DOHH2 (cell line): Measurements from ENCODE around the gene RNF8.
"Not testable (repeated sequence)": the region's sequence is repeated elsewhere in the genome, so short reads cannot be mapped to it uniquely, and the experiment has no call there.

Experiments
- H3F3A ChIP-seq: fragments of 200-600 bp; sonication (generic), shearing (Covaris generic); 2 replicates; pipeline ENCODE4 v1.6.0; 2016; ENCODE audit warnings: antibody characterized with exemption, mild to moderate bottlenecking; ENCODE audit not compliant: control insufficient read depth, insufficient read depth
- H3K27ac ChIP-seq: fragments of 200-600 bp; sonication (generic); 2 replicates; pipeline ENCODE4 v1.5.1; 2014; ENCODE audit warnings: low read depth, mild to moderate bottlenecking, low read length, moderate library complexity
- H3K27me3 ChIP-seq: fragments of 200-600 bp; sonication (generic); 2 replicates; pipeline ENCODE4 v1.6.1; 2014; ENCODE audit warnings: mild to moderate bottlenecking, low read length, mixed read lengths; ENCODE audit not compliant: control insufficient read depth
- H3K36me3 ChIP-seq: fragments of 200-600 bp; sonication (generic); 2 replicates; pipeline ENCODE4 v1.6.1; 2014; ENCODE audit warnings: mild to moderate bottlenecking, low read length, moderate library complexity, mixed read lengths; ENCODE audit not compliant: control insufficient read depth
- H3K4me1 ChIP-seq: fragments of 200-600 bp; sonication (generic); 2 replicates; pipeline ENCODE4 v1.6.1; 2014; ENCODE audit warnings: mild to moderate bottlenecking, low read length, mixed read lengths; ENCODE audit not compliant: control insufficient read depth
- H3K4me2 ChIP-seq: fragments of 200-600 bp; sonication (generic); 2 replicates; pipeline ENCODE4 v1.6.0; 2014; ENCODE audit warnings: mild to moderate bottlenecking, low read length, moderate library complexity
- H3K4me3 ChIP-seq: fragments of 200-600 bp; sonication (generic); 2 replicates; pipeline ENCODE4 v1.5.1; 2014; ENCODE audit warnings: mild to moderate bottlenecking, low read length, mixed read lengths
- H3K79me2 ChIP-seq: fragments of 200-600 bp; sonication (generic); 2 replicates; pipeline ENCODE4 v1.6.1; 2014; ENCODE audit warnings: mild to moderate bottlenecking, low read length, mixed read lengths; ENCODE audit not compliant: control insufficient read depth
- H3K9me2 ChIP-seq: fragments of 200-600 bp; sonication (generic); replicated peaks from 2 replicates; pipeline ENCODE4 v1.6.1; 2014; ENCODE audit warnings: mild to moderate bottlenecking, low read length, mixed read lengths; ENCODE audit not compliant: control insufficient read depth
- H3K9me3 ChIP-seq: fragments of 200-600 bp; sonication (generic); 2 replicates; pipeline ENCODE4 v1.6.1; 2014; ENCODE audit warnings: antibody characterized with exemption, low read length, mixed read lengths; ENCODE audit not compliant: control insufficient read depth, insufficient read depth
- H4K20me1 ChIP-seq: fragments of 200-600 bp; sonication (generic); 2 replicates; pipeline ENCODE4 v1.6.0; 2014; ENCODE audit warnings: low read depth, mild to moderate bottlenecking, antibody characterized with exemption, low read length, moderate library complexity; ENCODE audit not compliant: control insufficient read depth, insufficient read depth
- EZH2phosphoT487 ChIP-seq: fragments of 200-600 bp; sonication (generic); IDR thresholded peaks from 2 replicates; pipeline ENCODE4 v1.6.1; 2017; ENCODE audit warnings: borderline replicate concordance, mild to moderate bottlenecking, antibody characterized with exemption, low read length, moderate library complexity, mixed read lengths
- TF ChIP-seq, protein P1 (sequence below): fragments of 200-600 bp; sonication (generic); IDR thresholded peaks from one replicate; pipeline ENCODE4 v1.5.1; 2014; ENCODE audit warnings: antibody characterized with exemption, mild to moderate bottlenecking, low read depth, low read length; ENCODE audit not compliant: poor library complexity, severe bottlenecking

The RNF8 gene

DNA sequence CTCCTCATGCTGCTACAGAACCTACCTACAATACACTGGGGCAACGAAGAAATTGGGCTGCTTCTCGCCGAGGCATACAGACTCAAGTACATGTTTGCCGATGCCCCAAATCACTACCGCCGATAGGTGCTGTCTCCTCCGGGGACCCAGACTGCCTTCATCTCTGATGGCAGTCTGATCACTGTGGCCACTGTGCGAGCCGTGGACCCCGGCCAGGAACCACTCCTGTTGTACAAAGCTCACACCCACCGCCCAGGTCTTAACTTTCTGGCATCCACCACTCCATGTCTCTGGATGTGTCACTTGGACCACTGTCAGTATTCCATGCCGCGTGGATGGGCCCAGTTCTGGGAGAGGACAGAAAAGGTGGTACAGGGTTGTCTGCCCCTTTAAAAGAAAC is 22.7 kb upstream of the RNF8 start:
- no peaks in the 10 kb centered on the region for H3K9me2 ChIP-seq
- no peak overlapping the region for H3K4me2 ChIP-seq
- H4K20me1 ChIP-seq = no peaks in the 10 kb centered on the region
- no peak overlapping the region for H3K4me3 ChIP-seq
- H3K27ac ChIP-seq = no peak overlapping the region
- TF ChIP-seq, protein P1, sequence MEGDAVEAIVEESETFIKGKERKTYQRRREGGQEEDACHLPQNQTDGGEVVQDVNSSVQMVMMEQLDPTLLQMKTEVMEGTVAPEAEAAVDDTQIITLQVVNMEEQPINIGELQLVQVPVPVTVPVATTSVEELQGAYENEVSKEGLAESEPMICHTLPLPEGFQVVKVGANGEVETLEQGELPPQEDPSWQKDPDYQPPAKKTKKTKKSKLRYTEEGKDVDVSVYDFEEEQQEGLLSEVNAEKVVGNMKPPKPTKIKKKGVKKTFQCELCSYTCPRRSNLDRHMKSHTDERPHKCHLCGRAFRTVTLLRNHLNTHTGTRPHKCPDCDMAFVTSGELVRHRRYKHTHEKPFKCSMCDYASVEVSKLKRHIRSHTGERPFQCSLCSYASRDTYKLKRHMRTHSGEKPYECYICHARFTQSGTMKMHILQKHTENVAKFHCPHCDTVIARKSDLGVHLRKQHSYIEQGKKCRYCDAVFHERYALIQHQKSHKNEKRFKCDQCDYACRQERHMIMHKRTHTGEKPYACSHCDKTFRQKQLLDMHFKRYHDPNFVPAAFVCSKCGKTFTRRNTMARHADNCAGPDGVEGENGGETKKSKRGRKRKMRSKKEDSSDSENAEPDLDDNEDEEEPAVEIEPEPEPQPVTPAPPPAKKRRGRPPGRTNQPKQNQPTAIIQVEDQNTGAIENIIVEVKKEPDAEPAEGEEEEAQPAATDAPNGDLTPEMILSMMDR = no peak
- no peak for TF ChIP-seq EZH2phosphoT487
- no peaks in the 10 kb centered on the region for H3F3A ChIP-seq
- H3K79me2 ChIP-seq = no peaks in the 10 kb centered on the region
- H3K27me3 ChIP-seq = no peaks in the 10 kb centered on the region
- H3K9me3 ChIP-seq = no peaks in the 10 kb centered on the region
- peaks cover 7% of the 10 kb centered on the region; the same call in 1 of the 2 replicates for H3K36me3 ChIP-seq
- H3K4me1 ChIP-seq = no peaks in the 10 kb centered on the region

DNA sequence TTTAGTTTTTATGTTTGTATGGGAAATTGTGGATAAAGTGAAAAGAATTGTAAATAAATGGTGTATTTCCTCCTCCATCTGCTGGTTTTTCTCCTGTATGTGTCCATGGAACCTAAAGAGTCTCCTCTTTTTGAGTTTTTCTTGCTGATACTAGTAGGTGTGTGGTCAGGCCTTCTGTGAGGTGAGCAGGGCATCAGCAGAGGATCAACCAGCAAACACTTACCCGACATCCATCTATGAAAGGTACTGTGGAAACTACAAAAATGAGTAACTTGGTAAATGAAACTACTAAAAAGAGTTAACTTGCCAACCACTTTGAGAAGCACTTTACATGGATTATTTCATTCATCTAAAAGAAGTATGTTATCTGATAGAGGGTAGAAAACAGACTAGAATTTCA is 20.9 kb upstream of the RNF8 start:
- Histone ChIP-seq H3F3A (no peaks in the 10 kb centered on the region), H3K4me3 (no peak overlapping the region), H3K27ac (no peak overlapping the region), H3K79me2 (no peaks in the 10 kb centered on the region), H3K4me2 (no peak overlapping the region), H4K20me1 (no peaks in the 10 kb centered on the region), H3K36me3 (peaks cover 7% of the 10 kb centered on the region; the same call in 1 of the 2 replicates), H3K9me2 (no peaks in the 10 kb centered on the region), H3K27me3 (no peaks in the 10 kb centered on the region), H3K4me1 (no peaks in the 10 kb centered on the region), H3K9me3 (no peaks in the 10 kb centered on the region)
- no peak for TF ChIP-seq EZH2phosphoT487
- TF ChIP-seq, protein P1 = no peak

DNA sequence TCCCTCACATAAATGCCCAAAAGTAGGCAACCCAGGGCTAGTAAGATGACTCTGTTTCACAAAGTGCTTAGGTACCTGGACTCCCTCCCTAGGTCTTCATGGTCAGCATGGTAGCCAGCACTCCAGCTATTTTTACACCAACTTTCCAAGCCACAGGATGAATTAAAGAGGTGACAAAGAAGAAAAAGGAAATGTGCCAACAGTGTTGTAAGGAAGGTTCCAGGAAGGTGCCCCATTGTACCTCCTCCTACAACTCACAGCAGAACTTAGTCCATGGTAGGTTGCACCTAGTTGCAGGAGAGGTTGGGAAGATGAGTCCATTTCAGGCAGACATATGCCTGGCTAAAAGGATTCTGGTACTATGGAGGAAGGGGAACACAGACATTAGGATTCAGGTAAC is 19.7 kb upstream of the RNF8 start:
- Histone ChIP-seq H3K4me3 (no peak overlapping the region), H3K9me3 (no peaks in the 10 kb centered on the region), H3F3A (no peaks in the 10 kb centered on the region), H3K4me2 (no peak overlapping the region), H3K27me3 (no peaks in the 10 kb centered on the region), H4K20me1 (no peaks in the 10 kb centered on the region), H3K79me2 (no peaks in the 10 kb centered on the region), H3K4me1 (no peaks in the 10 kb centered on the region), H3K27ac (no peak overlapping the region), H3K36me3 (peaks cover 7% of the 10 kb centered on the region; the same call in 1 of the 2 replicates), H3K9me2 (no peaks in the 10 kb centered on the region)
- no peak for TF ChIP-seq EZH2phosphoT487
- TF ChIP-seq, protein P1 = no peak

DNA sequence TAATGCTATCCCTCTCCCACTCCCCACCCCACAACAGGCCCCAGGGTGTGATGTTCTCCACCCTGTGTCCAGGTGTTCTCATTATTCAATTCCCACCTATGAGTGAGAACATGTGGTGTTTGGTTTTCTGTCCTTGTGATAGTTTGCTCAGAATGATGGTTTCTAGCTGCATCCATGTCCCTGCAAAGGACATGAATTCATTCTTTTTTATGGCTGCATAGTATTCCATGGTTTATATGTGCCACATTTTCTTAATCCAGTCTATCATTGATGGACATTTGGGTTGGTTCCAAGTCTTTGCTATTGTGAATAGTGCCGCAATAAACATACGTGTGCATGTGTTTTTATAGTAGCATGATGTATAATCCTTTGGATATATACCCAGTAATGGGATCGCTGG is 15.5 kb upstream of the RNF8 start:
- not testable (repeated sequence) for H3K27ac ChIP-seq, H3K9me3 ChIP-seq, H3K9me2 ChIP-seq, H3F3A ChIP-seq, H3K4me1 ChIP-seq, H4K20me1 ChIP-seq, H3K4me2 ChIP-seq, H3K36me3 ChIP-seq, H3K79me2 ChIP-seq, H3K4me3 ChIP-seq, H3K27me3 ChIP-seq
